H1 (cell line): ENCODE measurements around the gene CACNA1G. TPM values are rescaled to one million over a fixed set of nuclear protein-coding genes. Genes with fewer than 3 reads are reported as not detected.

Source experiments
- CTCF ChIA-PET: fragments of 300-600 bp; sonication (Branson Sonifier 250); formaldehyde crosslinking; loops from one replicate; lab custom pipeline; 2021; ENCODE audit not compliant: partially characterized antibody; lab: Charles Lee
- POLR2A ChIA-PET: fragments of 300-600 bp; sonication (Branson Sonifier 250); formaldehyde crosslinking; loops from one replicate; lab custom pipeline; 2021; ENCODE audit warnings: inconsistent platforms; ENCODE audit not compliant: partially characterized antibody; lab: Charles Lee
- DNase-seq, 2 experiments: peaks; one replicate each; pipeline versions ENCODE4 v3.0.0 to v3.0.0-alpha.2; 2010 to 2022; ENCODE audit warnings: low spot score in 2 of 2, low read depth in 1 of 2, mixed read lengths in 1 of 2
- FAIRE-seq: peaks from 2 replicates; lab custom pipeline; 2011; peaks lifted over from hg19 to GRCh38; lab: Jason Lieb, UNC
- H2AFZ ChIP-seq: 2 replicates; pipeline ENCODE4 v1.8.1; 2012; ENCODE audit warnings: low read length, inconsistent platforms
- H2AK5ac ChIP-seq: 2 replicates; pipeline ENCODE4 v1.6.1; 2013; ENCODE audit warnings: low read depth, low read length
- H2BK120ac ChIP-seq: replicated peaks from 2 replicates; pipeline ENCODE3; 2013; ENCODE audit warnings: low read depth, low read length, inconsistent platforms
- H2BK12ac ChIP-seq: 2 replicates; pipeline ENCODE4 v1.6.1; 2013; ENCODE audit warnings: low read depth, low read length
- H2BK15ac ChIP-seq: 2 replicates; pipeline ENCODE4 v1.6.1; 2013; ENCODE audit warnings: low read length
- H2BK20ac ChIP-seq: 2 replicates; pipeline ENCODE4 v1.6.1; 2013; ENCODE audit warnings: low read length
- H2BK5ac ChIP-seq: 2 replicates; pipeline ENCODE4 v1.6.1; 2013; ENCODE audit warnings: low read depth, low read length
- H3K14ac ChIP-seq: 2 replicates; pipeline ENCODE4 v1.6.1; 2013; ENCODE audit warnings: inconsistent platforms; ENCODE audit not compliant: insufficient read length
- H3K18ac ChIP-seq: 2 replicates; pipeline ENCODE4 v1.6.1; 2013; ENCODE audit warnings: low read length; ENCODE audit errors: extremely low read depth
- H3K23ac ChIP-seq: 2 replicates; pipeline ENCODE4 v1.6.1; 2013; ENCODE audit warnings: inconsistent platforms; ENCODE audit not compliant: insufficient read length
- H3K23me2 ChIP-seq: 2 replicates; pipeline ENCODE4 v1.6.1; 2013; ENCODE audit warnings: low read depth, low read length
- H3K27ac ChIP-seq: 2 replicates; pipeline ENCODE4 v1.6.1; 2011; ENCODE audit warnings: low read depth, low read length, inconsistent platforms
- H3K27me3 ChIP-seq, 4 experiments: replicated peaks in 1 of 4; 1 replicate in 1 of 4; 2 replicates in 3 of 4; pipeline versions ENCODE4 v1.6.1 to v1.8.1; 2011 to 2013; ENCODE audit warnings: low read length in 3 of 4, mild to moderate bottlenecking in 3 of 4, inconsistent platforms in 2 of 4, mixed read lengths in 2 of 4, moderate library complexity in 1 of 4; ENCODE audit not compliant: control insufficient read depth in 3 of 4, insufficient read depth in 3 of 4; ENCODE audit errors: extremely low read depth in 1 of 4
- H3K36me3 ChIP-seq, 4 experiments: 2 replicates each; pipeline versions ENCODE4 v1.6.1 to v1.8.1; 2011 to 2013; ENCODE audit warnings: mild to moderate bottlenecking in 4 of 4, low read length in 3 of 4, moderate library complexity in 2 of 4, control low read depth in 1 of 4, inconsistent platforms in 1 of 4; ENCODE audit not compliant: insufficient read depth in 4 of 4, control insufficient read depth in 2 of 4
- H3K4ac ChIP-seq: replicated peaks from 2 replicates; pipeline ENCODE3; 2013; ENCODE audit warnings: low read length, low read depth, mixed read lengths, inconsistent platforms; ENCODE audit not compliant: insufficient read length
- H3K4me1 ChIP-seq, 4 experiments: replicated peaks in 1 of 4; 1 replicate in 1 of 4; 2 replicates in 3 of 4; pipeline versions ENCODE4 v1.6.1 to v1.8.1; 2011 to 2013; ENCODE audit warnings: low read length in 3 of 4, inconsistent platforms in 2 of 4, mixed read lengths in 1 of 4; ENCODE audit not compliant: insufficient read depth in 4 of 4, control insufficient read depth in 3 of 4
- H3K4me2 ChIP-seq, 2 experiments: 2 replicates each; pipeline versions ENCODE4 v1.6.1 to v1.8.1; 2011 to 2013; ENCODE audit warnings: low read depth in 2 of 2, low read length in 2 of 2, control low read depth in 1 of 2, inconsistent platforms in 1 of 2, mild to moderate bottlenecking in 1 of 2; ENCODE audit not compliant: insufficient read depth in 1 of 2
- H3K4me3 ChIP-seq, 4 experiments: fragments of 200-600, 300-600 bp in 1 of 4; sonication (generic), shearing (Covaris generic), sonication (Bioruptor Twin) in 1 of 4; 2 replicates each; pipeline versions ENCODE4 v1.5.1 to v1.8.1; 2011 to 2016; ENCODE audit warnings: low read length in 4 of 4, low read depth in 3 of 4, control low read depth in 2 of 4, inconsistent platforms in 2 of 4, mild to moderate bottlenecking in 2 of 4, mixed read lengths in 1 of 4, moderate library complexity in 1 of 4; ENCODE audit not compliant: insufficient read depth in 2 of 4; ENCODE audit errors: extremely low read depth in 1 of 4
- H3K56ac ChIP-seq: replicated peaks from 2 replicates; pipeline ENCODE3; 2013; ENCODE audit warnings: low read depth, mild to moderate bottlenecking, mixed read lengths, low read length, inconsistent platforms; ENCODE audit not compliant: insufficient read length
- H3K79me1 ChIP-seq: 2 replicates; pipeline ENCODE4 v1.6.1; 2013; ENCODE audit warnings: low read depth, low read length, control low read depth
- H3K79me2 ChIP-seq, 2 experiments: 2 replicates each; pipeline versions ENCODE4 v1.6.1 to v1.8.1; 2012 to 2013; ENCODE audit warnings: low read length in 2 of 2, mild to moderate bottlenecking in 2 of 2, inconsistent platforms in 1 of 2; ENCODE audit not compliant: insufficient read depth in 2 of 2, control insufficient read depth in 1 of 2
- H3K9ac ChIP-seq, 4 experiments: replicated peaks in 1 of 4; 1 replicate in 1 of 4; 2 replicates in 3 of 4; pipeline versions ENCODE4 v1.6.1 to v1.8.1; 2011 to 2013; ENCODE audit warnings: low read depth in 3 of 4, low read length in 3 of 4, control low read depth in 2 of 4, mild to moderate bottlenecking in 2 of 4, moderate library complexity in 2 of 4, inconsistent platforms in 1 of 4; ENCODE audit errors: extremely low read depth in 1 of 4
- H3K9me3 ChIP-seq, 2 experiments: 2 replicates each; pipeline versions ENCODE4 v1.6.1 to v1.8.1; 2012 to 2013; ENCODE audit warnings: mild to moderate bottlenecking in 2 of 2, moderate library complexity in 2 of 2, control low read depth in 1 of 2, inconsistent platforms in 1 of 2, low read depth in 1 of 2, low read length in 1 of 2, mixed read lengths in 1 of 2; ENCODE audit not compliant: insufficient read depth in 2 of 2
- H4K20me1 ChIP-seq, 2 experiments: replicated peaks in 1 of 2; 2 replicates each; pipeline versions ENCODE3 to v1.8.1; 2011 to 2013; ENCODE audit warnings: inconsistent platforms in 2 of 2, low read length in 2 of 2, mild to moderate bottlenecking in 1 of 2; ENCODE audit not compliant: insufficient read depth in 2 of 2, control insufficient read depth in 1 of 2
- H4K5ac ChIP-seq: 2 replicates; pipeline ENCODE4 v1.6.1; 2013; ENCODE audit warnings: low read length, low read depth, mixed read lengths, inconsistent platforms; ENCODE audit not compliant: insufficient read length
- H4K8ac ChIP-seq: 2 replicates; pipeline ENCODE4 v1.8.0; 2013; ENCODE audit warnings: mild to moderate bottlenecking, moderate library complexity, low read length, inconsistent platforms; ENCODE audit not compliant: insufficient read depth; ENCODE audit errors: extremely low read depth
- H4K91ac ChIP-seq: replicated peaks from 2 replicates; pipeline ENCODE3; 2013; ENCODE audit warnings: low read length, mixed read lengths, inconsistent platforms; ENCODE audit not compliant: insufficient read length
- EZH2 ChIP-seq: fragments of 200-600 bp; sonication (generic); IDR thresholded peaks from 2 replicates; pipeline ENCODE4 v1.7.1; 2012; ENCODE audit warnings: low read depth, mild to moderate bottlenecking, moderate library complexity, low read length, inconsistent platforms; ENCODE audit not compliant: severe bottlenecking
- FOSL1 ChIP-seq: IDR thresholded peaks from 2 replicates; pipeline ENCODE4 v1.6.1; 2011; ENCODE audit warnings: mild to moderate bottlenecking, low read depth, low read length, moderate library complexity; ENCODE audit not compliant: insufficient read depth
- HDAC6 ChIP-seq: IDR thresholded peaks from one replicate; pipeline ENCODE4 v1.7.1; 2012; ENCODE audit warnings: low read depth, mild to moderate bottlenecking, inconsistent platforms, low read length, moderate library complexity
- KDM4A ChIP-seq: IDR thresholded peaks from one replicate; pipeline ENCODE4 v1.7.1; 2012; ENCODE audit warnings: low read depth, mild to moderate bottlenecking, moderate library complexity, low read length, inconsistent platforms; ENCODE audit not compliant: severe bottlenecking
- MAFK ChIP-seq: IDR thresholded peaks from 2 replicates; pipeline ENCODE4 v1.6.1; 2012; ENCODE audit warnings: low read depth, mild to moderate bottlenecking, improper control_type of control experiment, low read length
- NANOG ChIP-seq: IDR thresholded peaks from 2 replicates; pipeline ENCODE4 v1.6.1; 2011; ENCODE audit warnings: low read length, low read depth, mild to moderate bottlenecking, inconsistent platforms; ENCODE audit not compliant: insufficient read depth, poor library complexity, severe bottlenecking
- POLR2AphosphoS5 ChIP-seq: IDR thresholded peaks from 2 replicates; pipeline ENCODE4 v1.6.1; 2011; ENCODE audit warnings: low read depth, low read length
- POU5F1 ChIP-seq: IDR thresholded peaks from 2 replicates; pipeline ENCODE4 v1.6.1; 2011; ENCODE audit warnings: low read depth, mild to moderate bottlenecking, low read length, moderate library complexity
- RAD21 ChIP-seq, 2 experiments: IDR thresholded peaks in 1 of 2; conservative IDR thresholded peaks in 1 of 2; 2 replicates each; pipeline ENCODE4 v1.6.1; 2011; ENCODE audit warnings: low read depth in 2 of 2, low read length in 2 of 2, improper control_type of control experiment in 1 of 2, inconsistent platforms in 1 of 2, mild to moderate bottlenecking in 1 of 2, moderate library complexity in 1 of 2
- RFX5 ChIP-seq: IDR thresholded peaks from 2 replicates; pipeline ENCODE4 v1.6.1; 2011; ENCODE audit warnings: low read depth, low read length, improper control_type of control experiment, borderline replicate concordance
- SIRT6 ChIP-seq: IDR thresholded peaks from one replicate; pipeline ENCODE4 v1.7.1; 2012; ENCODE audit warnings: low read length, inconsistent platforms
- TEAD4 ChIP-seq: IDR thresholded peaks from 2 replicates; pipeline ENCODE4 v1.6.1; 2012; ENCODE audit warnings: low read depth, low read length, inconsistent platforms, mixed read lengths
- WGBS, 2 experiments: shearing (Covaris generic) in 1 of 2; methylation state at CpG; one replicate each; pipeline versions ENCODE4 v1.1.6 to v1.1.7; 2013 to 2015; ENCODE audit warnings: low lambda C conversion rate in 2 of 2, mixed read lengths in 2 of 2, inconsistent platforms in 1 of 2, low coverage in 1 of 2, missing lambda C conversion rate in 1 of 2; ENCODE audit not compliant: insufficient replicate concordance in 2 of 2, insufficient coverage in 1 of 2, insufficient read length in 1 of 2; ENCODE audit errors: extremely low coverage in 1 of 2, missing lambda C conversion rate in 1 of 2; 5-methylcytosine and 5-hydroxymethylcytosine counted together
- polyA plus RNA-seq, 7 experiments: library from polyadenylated mRNA; depleted of rRNA in 3 of 7; stranded (reverse) in 5 of 7; unstranded in 2 of 7; fragments of >200 nt in 5 of 7; fragments of 200-250 nt in 2 of 7; gene quantifications; 1 replicate in 5 of 7; 2 replicates in 1 of 7; 4 replicates in 1 of 7; pipeline versions ENCODE4 v1.2.1 to v1.2.3, GENCODE V29; 2011 to 2013; ENCODE audit warnings: missing spikeins in 2 of 7, mixed read lengths in 2 of 7
- total RNA-seq: library from RNA; stranded (reverse); fragmentation: NEBNext Ultra II Directional; extraction: Animal tissue kit (Norgen Biotek cat#: 25700); gene quantifications from 2 replicates; pipeline ENCODE4 v1.2.1, GENCODE V29; 2021

Gene CACNA1G
- total and polyA plus RNA-seq, 2 of the 8 experiments (the other 6 are each of a cell fraction or from before 2014, with no cell fraction given) = 2.9 to 4.9 TPM

- FAIRE-seq (no peak), DNase-seq (no peak)
- H2BK20ac ChIP-seq = no peak overlapping the region
- WGBS, 2 experiments = 89% methylated on average over 6 of the region's 6 CpGs; no CpG with 5 or more reads in 1 of the 2 experiments
- H2AK5ac ChIP-seq = no peak overlapping the region
- H4K91ac ChIP-seq = no peak overlapping the region
- H2BK5ac ChIP-seq = no peak overlapping the region
- H2BK15ac ChIP-seq = no peak overlapping the region
- H3K56ac ChIP-seq = no peak overlapping the region
- H3K79me2 ChIP-seq = no peaks in the 10 kb centered on the region
- H2AFZ ChIP-seq = no peak overlapping the region
- H3K4ac ChIP-seq = no peak overlapping the region
- CTCF ChIA-PET = interaction anchor here (0.6 to 17.1 kb wide), 34 partner anchors 5 to 156 kb away, joined by 3 to 404 read pairs (median 11); partner anchors contain the start of genes EPN3 and SPATA20
- H3K18ac ChIP-seq = no peak overlapping the region
- H4K8ac ChIP-seq = no peak overlapping the region
- H3K27ac ChIP-seq = no peak overlapping the region
- no peaks in the 10 kb centered on the region; the same call in 1 of the 2 replicates for H3K23me2 ChIP-seq
- TF ChIP-seq RAD21 (IDR thresholded peaks at IDR 0.05 in 1 of 2, conservative IDR thresholded peaks at IDR 0.05 in 1 of 2; ENCODE audit: low read depth in 2 of 2, low read length in 2 of 2) = no peak
- TF ChIP-seq POU5F1 = no peak
- TF ChIP-seq RFX5 = no peak
- no peak for TF ChIP-seq TEAD4
- TF ChIP-seq EZH2 = no peak
- TF ChIP-seq POLR2AphosphoS5 = no peak
- TF ChIP-seq FOSL1 = no peak
- TF ChIP-seq HDAC6 = no peak
- TF ChIP-seq NANOG = no peak
- TF ChIP-seq KDM4A = no peak
- TF ChIP-seq MAFK = no peak
- TF ChIP-seq SIRT6 = no peak
- peaks cover 13 to 25% (median 21%) of the 10 kb centered on the region in 4 experiments for H3K27me3 ChIP-seq
- no peaks in the 10 kb centered on the region for H4K20me1 ChIP-seq
- no peak overlapping the region for H3K14ac ChIP-seq
- H3K23ac ChIP-seq = no peak overlapping the region
- no peak overlapping the region for H3K4me2 ChIP-seq
- no peak overlapping the region for H2BK12ac ChIP-seq
- H3K9ac ChIP-seq = no peak overlapping the region
- no peaks in the 10 kb centered on the region for H3K9me3 ChIP-seq
- H3K4me1 ChIP-seq = peaks cover 0 to 22% (median 8%) of the 10 kb centered on the region in 4 experiments; a peak in 6 of 7 replicates
- no peak overlapping the region for H4K5ac ChIP-seq
- POLR2A ChIA-PET = interaction anchor here (0.7 to 1.6 kb wide), 4 partner anchors 10 to 203 kb away, joined by 3 to 7 read pairs (median 3); no protein-coding TSS in a partner anchor
- H3K36me3 ChIP-seq = no peaks in the 10 kb centered on the region
- H2BK120ac ChIP-seq = no peak overlapping the region
- H3K79me1 ChIP-seq = no peaks in the 10 kb centered on the region
- no peak overlapping the region for H3K4me3 ChIP-seq
These were observed 69.4 kb downstream of the CACNA1G start for GRCh38 chr17:50629902-50630301.
